Tibial artery (tissue), 4 donors: ENCODE measurements around the gene PRDM10.

Experiments
- DNase-seq, 2 donors: peaks; one replicate each; pipeline ENCODE4 v3.0.0-alpha.2; 2019
- H3K27ac ChIP-seq, 2 donors: fragments of 200-600 bp; sonication (generic) in 1 of 2; 1 replicate in 1 of 2; 2 replicates in 1 of 2; pipeline ENCODE4 v1.5.1; 2018 to 2019; ENCODE audit warnings: mild to moderate bottlenecking in 1 of 2
- H3K27me3 ChIP-seq, 2 donors: fragments of 200-600 bp; sonication (generic) in 1 of 2; one replicate each; pipeline versions ENCODE4 v1.5.1 to v1.6.0; 2016 to 2019
- H3K36me3 ChIP-seq, 3 donors: fragments of 200-600 bp; sonication (generic) in 2 of 3; one replicate each; pipeline ENCODE4 v1.5.1; 2016 to 2019; ENCODE audit warnings: mild to moderate bottlenecking in 2 of 3
- H3K4me1 ChIP-seq, 4 donors: fragments of 200-600 bp; sonication (generic) in 2 of 4; 1 replicate in 3 of 4; 2 replicates in 1 of 4; pipeline ENCODE4 v1.5.1; 2016 to 2019
- H3K4me3 ChIP-seq, 2 donors: fragments of 200-600 bp; sonication (generic) in 1 of 2; 1 replicate in 1 of 2; 2 replicates in 1 of 2; pipeline ENCODE4 v1.5.1; 2018 to 2019; ENCODE audit warnings: mild to moderate bottlenecking in 2 of 2
- H3K9me3 ChIP-seq, 3 donors: fragments of 200-600 bp; sonication (generic) in 1 of 3; one replicate each; pipeline ENCODE4 v1.5.1; 2016 to 2019
- CTCF ChIP-seq, 2 experiments: fragments of 200-600 bp in 1 of 2; fragments of 450-650 bp in 1 of 2; IDR thresholded peaks; one replicate each; pipeline ENCODE4 v1.5.1; 2017 to 2019; ENCODE audit warnings: antibody characterized with exemption in 2 of 2, mild to moderate bottlenecking in 1 of 2, moderate library complexity in 1 of 2
- intact Hi-C: fragments of 100-400 bp; cut with DNase I; formaldehyde crosslinking; loops from one replicate; pipeline ENCODE4 v1.15.0; 2023; ENCODE audit warnings: low total_unique reads

PRDM10 gene

GRCh38 chr11:129999407-129999806, 3.2 kb downstream of the PRDM10 start:
- H3K27me3 ChIP-seq = no peaks in the 10 kb centered on the region
- no peaks in the 10 kb centered on the region for H3K36me3 ChIP-seq
- no peak overlapping the region for H3K4me3 ChIP-seq
- H3K27ac ChIP-seq = no peak overlapping the region
- peaks cover 0 to 30% (median 21%) of the 10 kb centered on the region in 4 donors for H3K4me1 ChIP-seq
- no peak for DNase-seq
- H3K9me3 ChIP-seq = no peaks in the 10 kb centered on the region
- TF ChIP-seq CTCF (IDR thresholded peaks at IDR 0.05) = no peak
- intact Hi-C loops = no loop called here

- peaks cover 0 to 26% (median 18%) of the 10 kb centered on the region in 4 donors for H3K4me1 ChIP-seq
- H3K9me3 ChIP-seq = no peaks in the 10 kb centered on the region
- H3K27ac ChIP-seq = no peak overlapping the region
- DNase-seq = no peak
- no peaks in the 10 kb centered on the region for H3K36me3 ChIP-seq
- no peaks in the 10 kb centered on the region for H3K27me3 ChIP-seq
- no peak overlapping the region for H3K4me3 ChIP-seq
- intact Hi-C loops = no loop called here
- TF ChIP-seq CTCF (IDR thresholded peaks at IDR 0.05) = no peak
These were observed 3.7 kb downstream of the PRDM10 start for GRCh38 chr11:129998905-129999304.

GRCh38 chr11:129998107-129998506, 4.5 kb downstream of the PRDM10 start:
- TF ChIP-seq CTCF (IDR thresholded peaks at IDR 0.05) = no peak
- no peak overlapping the region for H3K4me3 ChIP-seq
- intact Hi-C loops = no loop called here
- no peaks in the 10 kb centered on the region for H3K36me3 ChIP-seq
- no peak for DNase-seq
- no peaks in the 10 kb centered on the region for H3K9me3 ChIP-seq
- H3K4me1 ChIP-seq = peaks cover 0 to 24% (median 16%) of the 10 kb centered on the region in 4 donors
- H3K27me3 ChIP-seq = no peaks in the 10 kb centered on the region
- no peak overlapping the region for H3K27ac ChIP-seq

GRCh38 chr11:129997513-129997912, 5.1 kb downstream of the PRDM10 start:
- Histone ChIP-seq H3K4me1 (peaks cover 0 to 24% (median 16%) of the 10 kb centered on the region in 4 donors), H3K9me3 (no peaks in the 10 kb centered on the region), H3K36me3 (no peaks in the 10 kb centered on the region), H3K4me3 (no peak overlapping the region), H3K27ac (no peak overlapping the region), H3K27me3 (no peaks in the 10 kb centered on the region)
- intact Hi-C loops = no loop called here
- TF ChIP-seq CTCF (IDR thresholded peaks at IDR 0.05) = no peak
- DNase-seq = no peak

- no peak overlapping the region for H3K27ac ChIP-seq
- intact Hi-C loops = no loop called here
- no peaks in the 10 kb centered on the region for H3K9me3 ChIP-seq
- H3K4me1 ChIP-seq = peaks cover 0 to 22% (median 14%) of the 10 kb centered on the region in 4 donors
- H3K4me3 ChIP-seq = no peak overlapping the region
- H3K27me3 ChIP-seq = no peaks in the 10 kb centered on the region
- TF ChIP-seq CTCF (IDR thresholded peaks at IDR 0.05) = no peak
- DNase-seq = no peak
- no peaks in the 10 kb centered on the region for H3K36me3 ChIP-seq
These were observed 6.3 kb downstream of the PRDM10 start for GRCh38 chr11:129996113-129996870.
